ENCODE data around the gene KLHL8.
"Not testable (repeated sequence)": the region's sequence is repeated elsewhere in the genome, so short reads cannot be mapped to it uniquely, and the experiment has no call there.

KLHL8 gene

GRCh38 chr4:87228262-87228860 lies 7.9 kb upstream of the KLHL8 start:
- DNase-seq (ENCODE audit: low read depth) = no peak

DNA sequence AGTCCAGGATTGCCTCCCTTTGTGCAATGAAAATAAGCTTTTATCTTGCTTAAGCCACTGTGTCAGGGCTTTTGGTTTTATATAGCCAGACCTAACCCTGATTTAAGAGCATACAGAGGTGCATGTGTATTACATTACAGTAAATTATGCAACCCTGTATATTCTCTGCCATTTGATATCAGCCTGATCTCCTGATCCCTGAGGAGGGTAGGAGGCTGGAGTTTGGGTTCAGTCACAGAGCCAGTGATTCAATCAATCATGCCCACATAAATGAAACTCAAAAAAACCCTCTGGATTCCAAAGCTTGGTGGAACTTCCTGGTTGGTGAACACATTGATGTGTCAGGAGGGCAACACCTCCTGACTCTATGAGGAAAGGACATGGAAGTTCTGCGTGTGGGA lies 7.3 kb upstream of the KLHL8 start:
- DNase-seq (ENCODE audit: low read depth) = no peak

DNA sequence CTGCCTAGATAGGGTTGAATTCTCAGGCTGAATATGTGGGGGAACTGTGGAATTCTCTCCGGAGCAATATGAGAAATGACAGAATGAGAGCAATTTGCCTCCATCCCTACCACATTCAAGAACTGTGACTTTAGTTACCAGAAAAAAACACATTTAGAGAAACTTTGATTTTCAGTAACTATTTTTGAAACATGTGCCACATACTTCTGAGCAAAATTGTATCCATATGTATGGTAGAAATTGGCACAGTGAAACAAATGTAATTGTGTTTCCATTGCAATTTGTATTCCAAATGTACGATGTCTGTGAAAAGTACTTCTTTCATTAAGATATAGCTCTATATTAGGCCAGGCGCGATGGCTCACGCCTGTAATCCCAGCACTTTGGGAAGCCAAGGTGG lies 5.5 kb upstream of the KLHL8 start:
- no peak for DNase-seq (ENCODE audit: low read depth)

GRCh38 chr4:87224141-87224923 lies 3.9 kb upstream of the KLHL8 start:
- DNase-seq (ENCODE audit: low read depth) = no peak

DNA sequence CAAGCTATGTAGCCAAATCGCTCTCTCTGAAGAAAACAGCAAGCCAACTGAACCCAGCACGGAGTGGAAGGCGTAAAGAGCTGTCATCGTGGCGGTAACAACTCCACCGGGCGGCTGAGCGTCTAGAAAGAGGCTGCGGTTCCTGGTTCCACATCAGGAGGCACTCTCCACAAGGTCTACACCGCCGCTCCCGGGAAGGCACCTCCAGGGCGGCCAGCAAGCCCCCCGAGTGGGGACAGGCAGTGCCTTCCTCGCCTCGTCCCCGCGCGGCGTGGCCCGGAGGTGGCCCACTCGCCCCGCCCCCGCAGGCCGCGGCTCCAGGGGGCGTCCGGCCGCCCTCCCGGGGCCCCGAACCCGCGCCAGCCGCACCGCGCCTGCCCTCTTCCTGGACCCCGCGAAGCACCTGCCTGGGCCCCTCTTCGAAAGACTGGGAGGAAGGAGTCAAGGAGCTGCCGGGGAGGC lies 755 bp downstream of the KLHL8 start:
- peak; percentile 42 for DNase-seq (ENCODE audit: low read depth)

DNA sequence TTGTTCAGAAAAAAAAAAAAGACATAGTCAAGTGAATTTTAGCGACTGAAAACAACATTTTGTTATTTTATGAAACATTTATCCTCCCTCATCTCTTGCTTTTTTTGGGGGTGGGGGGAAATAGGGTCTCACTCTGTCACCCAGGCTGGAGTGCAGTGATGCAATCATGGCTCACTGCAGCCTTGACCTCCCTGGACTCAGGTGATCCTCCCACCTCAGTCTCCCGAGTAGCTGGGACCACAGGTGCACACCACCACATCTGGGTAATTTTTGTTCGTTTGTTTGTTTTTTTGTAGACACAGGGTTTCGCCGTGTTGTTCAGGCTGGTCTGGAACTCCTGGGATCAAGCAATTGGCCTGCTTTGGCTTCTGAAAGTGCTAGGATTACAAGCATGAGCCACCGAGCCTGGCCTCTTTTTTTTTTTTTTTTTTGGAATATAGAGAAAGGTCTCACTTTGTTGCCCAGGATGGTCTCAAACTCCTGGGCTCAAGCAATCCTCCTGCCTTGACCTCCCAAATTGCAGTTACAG lies 3.1 kb downstream of the KLHL8 start:
- not testable (repeated sequence) for DNase-seq (ENCODE audit: low read depth)

GRCh38 chr4:87216469-87216868 lies 3.9 kb downstream of the KLHL8 start:
- peak; percentile 30 for DNase-seq (ENCODE audit: low read depth)

- DNase-seq (ENCODE audit: low read depth) = no peak
Observed at GRCh38 chr4:87213421-87214075, 6.9 kb downstream of the KLHL8 start.

DNA sequence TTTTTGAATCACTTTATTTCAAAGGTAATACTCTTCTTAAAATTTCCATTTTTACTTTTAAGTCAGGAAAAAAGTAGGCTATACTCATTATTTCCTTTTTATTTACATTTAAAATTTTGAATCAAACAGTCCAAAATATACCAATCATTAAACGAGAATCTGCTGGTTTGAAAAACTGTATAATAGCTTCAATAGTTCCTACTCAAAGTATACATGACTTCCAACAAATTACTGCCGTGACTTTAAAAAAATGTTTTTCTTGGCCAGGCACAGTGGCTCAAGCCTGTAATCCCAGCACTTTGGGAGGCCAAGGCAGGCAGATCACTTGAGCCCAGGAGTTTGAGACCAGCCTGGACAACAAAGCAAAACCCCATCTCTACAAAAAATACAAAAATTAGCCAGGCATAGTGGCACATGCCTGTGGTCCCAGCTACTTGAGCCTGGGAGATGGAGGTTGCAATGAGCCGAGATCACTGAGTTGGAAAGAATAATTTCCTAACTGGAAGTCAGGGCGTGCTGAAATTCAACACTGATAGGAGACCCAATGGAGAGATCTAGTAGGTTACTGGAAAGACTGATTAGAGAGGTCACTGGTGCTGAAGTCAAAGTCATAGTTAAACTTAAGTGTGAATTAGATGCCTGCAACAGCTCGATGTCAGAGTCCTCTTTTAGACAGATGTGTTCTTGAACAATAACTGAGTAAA lies 9.0 kb downstream of the KLHL8 start:
- no peak for DNase-seq (ENCODE audit: low read depth)

- DNase-seq (ENCODE audit: low read depth) = no peak
Observed at GRCh38 chr4:87209696-87210095, 10.7 kb downstream of the KLHL8 start.

GRCh38 chr4:87209182-87209581 lies 11.2 kb downstream of the KLHL8 start:
- DNase-seq (ENCODE audit: low read depth) = no peak

GRCh38 chr4:87204559-87204958 lies 15.9 kb downstream of the KLHL8 start:
- no peak for DNase-seq (ENCODE audit: low read depth)

DNA sequence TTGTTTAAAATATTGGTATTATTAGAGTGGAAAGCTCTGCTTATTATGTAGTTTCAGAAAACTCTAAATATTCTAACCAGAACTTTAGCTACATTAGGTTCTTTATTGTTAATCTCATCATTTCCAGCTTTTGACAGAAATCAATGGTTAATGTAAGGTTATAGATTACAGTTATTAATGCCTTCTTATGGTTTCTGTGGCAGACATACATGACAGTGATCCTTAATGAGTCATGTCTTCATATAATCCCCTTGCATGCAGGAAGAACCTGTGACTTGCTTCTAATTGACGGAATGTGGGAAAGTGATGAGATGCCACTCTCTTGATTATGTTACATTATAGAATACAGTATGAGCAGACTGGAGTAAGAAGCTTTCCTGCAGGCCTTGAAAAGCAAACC lies 23.5 kb downstream of the KLHL8 start:
- no peak for DNase-seq (ENCODE audit: low read depth)

DNA sequence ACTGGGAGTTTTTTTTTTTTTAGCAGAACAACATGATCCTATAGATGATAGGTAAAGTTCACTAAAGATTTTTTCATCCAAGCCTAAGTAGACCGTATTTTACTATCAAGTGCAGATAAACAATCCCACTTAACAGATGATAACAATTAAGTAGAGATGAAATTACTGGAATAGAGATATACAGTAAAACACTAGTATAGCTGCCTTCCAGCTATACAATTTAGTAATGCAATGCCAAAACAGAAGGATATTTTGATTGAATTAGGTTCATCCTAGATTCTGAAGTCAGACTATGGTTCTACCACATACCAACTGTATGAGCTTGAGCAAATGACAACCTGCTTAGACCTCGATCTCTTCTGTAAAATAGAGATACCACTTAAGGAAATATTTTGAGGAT lies 24.3 kb downstream of the KLHL8 start:
- DNase-seq (ENCODE audit: low read depth) = no peak

DNA sequence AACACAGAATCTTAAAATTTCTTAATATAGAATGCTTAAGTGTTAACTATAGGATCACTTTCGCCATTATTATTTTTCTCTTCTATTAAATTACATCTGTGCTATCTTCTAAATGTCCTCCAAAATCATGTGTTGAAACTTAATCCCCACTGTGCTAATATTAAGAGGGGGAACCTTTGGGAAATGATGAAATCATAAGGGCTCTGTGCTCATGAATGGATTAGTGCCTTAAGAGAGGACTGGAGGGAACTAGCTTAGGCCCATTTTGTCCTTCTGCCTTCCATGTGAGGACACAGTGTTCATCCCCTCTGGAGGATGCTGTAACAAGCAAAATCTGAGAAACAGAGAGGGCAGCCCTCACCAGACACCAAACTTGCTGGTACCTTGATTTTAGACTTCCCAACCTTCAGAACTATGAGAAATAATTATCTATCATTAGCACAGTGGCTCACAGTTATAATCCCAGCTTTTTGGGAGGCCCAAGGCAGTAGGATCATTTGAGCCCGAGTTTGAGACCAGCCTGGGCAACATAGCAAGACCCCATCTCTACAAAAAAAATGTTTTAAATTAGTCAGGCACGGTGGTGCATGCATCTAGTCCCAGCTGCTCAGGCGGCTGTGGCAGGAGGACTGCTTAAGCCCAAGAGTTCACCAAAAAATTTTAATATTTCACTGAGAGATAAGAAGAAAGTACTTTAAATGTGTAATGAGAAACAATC lies 26.3 kb downstream of the KLHL8 start:
- DNase-seq (ENCODE audit: low read depth) = no peak

DNA sequence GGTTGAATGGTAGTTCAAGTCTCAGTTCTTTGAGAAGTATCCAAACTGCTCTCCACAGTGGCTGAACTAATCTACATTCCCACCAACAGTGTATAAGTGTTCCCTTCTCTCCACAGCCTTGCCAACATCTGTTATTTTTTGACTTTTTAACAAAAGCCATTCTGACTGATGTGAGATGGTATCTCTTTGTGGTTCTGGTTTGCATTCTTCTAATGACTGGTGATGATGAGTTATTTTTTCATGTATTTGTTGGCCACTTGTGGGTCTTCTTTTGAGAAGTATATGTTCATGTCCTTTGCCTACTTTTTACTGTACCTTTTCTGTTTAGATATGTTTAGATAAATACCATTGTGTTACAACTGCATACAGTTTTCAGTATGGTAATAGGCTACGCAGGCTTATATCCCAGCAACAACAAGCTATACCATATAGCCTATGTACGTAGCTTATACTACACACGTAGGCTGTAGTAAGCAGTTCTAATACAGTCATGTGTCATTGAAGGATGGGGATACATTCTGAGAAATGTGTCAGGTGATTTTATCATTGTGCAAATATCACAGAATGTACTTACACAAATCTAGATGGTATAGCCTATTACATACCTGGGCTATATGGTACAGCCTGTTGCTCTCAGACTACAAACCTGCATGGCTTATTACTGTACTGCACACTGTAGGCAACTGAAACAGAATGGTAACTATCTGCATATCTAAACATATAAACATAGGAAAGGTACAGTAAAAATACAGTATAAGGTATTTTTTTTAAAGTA lies 28.1 kb downstream of the KLHL8 start:
- DNase-seq (ENCODE audit: low read depth) = peak; percentile 12

- peak; percentile 42 for DNase-seq (ENCODE audit: low read depth)
Observed at GRCh38 chr4:87188932-87189331, 31.5 kb downstream of the KLHL8 start.

DNA sequence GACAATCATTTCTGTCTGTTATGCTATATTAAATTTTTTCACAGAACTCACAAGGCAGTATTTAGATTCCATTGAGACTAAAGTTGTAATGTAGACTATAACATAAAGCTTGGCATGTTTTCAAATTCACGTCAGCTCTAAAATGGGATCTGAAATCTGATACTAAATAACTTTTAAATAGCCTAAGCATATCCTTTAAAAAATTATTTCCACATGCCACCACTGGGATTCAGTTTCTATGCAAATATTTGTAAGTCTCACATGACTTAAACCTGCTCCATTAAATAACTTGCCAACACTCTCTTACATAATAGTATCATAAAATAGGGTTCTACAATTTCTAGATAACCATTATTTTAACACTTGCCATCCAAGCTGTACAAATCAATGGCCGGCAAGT lies 32.4 kb downstream of the KLHL8 start:
- DNase-seq (ENCODE audit: low read depth) = no peak

DNA sequence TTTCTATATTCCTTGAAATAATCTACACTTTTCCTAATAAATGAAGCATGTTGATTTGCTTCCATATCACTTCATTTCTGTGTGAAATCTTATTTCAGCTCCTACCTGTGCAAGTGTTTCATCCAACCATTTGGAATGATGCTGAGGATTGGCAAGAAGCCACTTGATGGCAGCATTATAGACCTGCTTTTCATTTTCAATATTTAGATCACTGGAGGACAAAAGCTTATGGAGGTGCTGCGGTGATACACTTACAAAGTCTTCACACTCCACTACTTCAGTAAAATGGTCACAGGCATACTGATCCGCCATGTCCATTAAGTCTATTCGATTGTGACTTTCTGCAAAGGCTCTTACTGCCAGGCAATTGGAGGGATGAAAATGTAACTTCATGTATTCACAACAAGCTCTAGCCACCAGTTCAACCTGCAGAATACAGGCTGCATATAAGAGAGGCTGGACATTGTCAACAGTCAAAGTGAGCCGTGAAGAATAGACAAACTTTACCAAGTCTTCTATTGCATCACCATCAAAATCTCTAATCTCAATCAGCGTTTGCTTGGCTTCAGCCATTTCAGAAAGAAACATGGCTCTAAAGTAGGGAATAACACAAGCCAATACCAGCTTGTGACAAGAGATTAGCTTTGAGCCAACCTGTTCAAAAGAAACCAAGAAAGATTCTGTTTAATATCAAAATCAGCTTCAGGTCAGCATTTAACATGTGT lies 35.1 kb downstream of the KLHL8 start:
- DNase-seq (ENCODE audit: low read depth) = no peak

- DNase-seq (ENCODE audit: low read depth) = peak; percentile 3
Observed at GRCh38 chr4:87180767-87181166, 39.7 kb downstream of the KLHL8 start.

Measured in ELR (cell line).